ENCODE data around the gene ZNF33B.
A peak's percentile ranks its signal among the peaks of the same experiment; 100 is the strongest.
"Not testable (repeated sequence)": the region's sequence is repeated elsewhere in the genome, so short reads cannot be mapped to it uniquely, and the experiment has no call there.

ZNF33B gene

DNA sequence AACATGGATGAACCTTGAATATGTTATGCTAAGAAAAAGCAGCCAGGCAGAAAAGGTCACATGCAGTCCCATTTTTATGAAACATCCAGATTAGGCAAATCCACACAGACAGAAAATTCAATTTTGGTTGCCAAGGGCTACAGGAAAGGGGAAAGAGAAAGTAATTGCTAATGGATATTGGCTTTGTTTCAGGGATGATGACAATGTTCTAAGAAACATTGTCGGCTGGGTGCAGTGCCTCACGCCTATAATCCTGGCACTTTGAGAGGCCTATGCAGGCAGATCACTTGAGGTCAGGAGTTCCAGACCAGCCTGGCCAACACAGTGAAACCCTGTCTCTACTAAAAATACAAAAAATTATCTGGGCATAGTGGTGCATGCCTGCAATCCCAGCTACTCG, 23.0 kb downstream of the ZNF33B start:
- DNase-seq (ENCODE audit: low read depth): no peak

- no peak for DNase-seq (ENCODE audit: low read depth)
Measured at GRCh38 chr10:42609872-42610271, 28.5 kb downstream of the ZNF33B start.

GRCh38 chr10:42598249-42598873, 40.0 kb downstream of the ZNF33B start:
- no peak for DNase-seq (ENCODE audit: low read depth)

DNA sequence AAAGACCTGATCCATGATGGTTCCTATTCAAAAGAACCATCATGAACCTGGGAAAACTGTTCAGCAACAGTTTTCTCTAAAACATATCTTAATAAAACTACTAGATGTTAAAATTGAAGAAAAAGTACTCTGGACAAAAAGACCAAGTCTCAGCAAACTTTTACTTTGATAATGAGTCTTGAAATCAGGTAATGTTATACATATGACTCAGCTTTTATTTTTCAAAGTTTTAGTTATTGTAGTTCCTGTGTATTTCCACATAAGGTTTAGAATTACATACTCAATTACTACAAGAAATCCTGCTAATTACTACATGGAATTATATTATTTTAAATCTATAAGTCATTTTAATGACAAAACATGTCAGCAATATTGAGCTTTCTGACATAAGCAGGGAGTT, 42.2 kb downstream of the ZNF33B start:
- DNase-seq (ENCODE audit: low read depth): no peak

DNA sequence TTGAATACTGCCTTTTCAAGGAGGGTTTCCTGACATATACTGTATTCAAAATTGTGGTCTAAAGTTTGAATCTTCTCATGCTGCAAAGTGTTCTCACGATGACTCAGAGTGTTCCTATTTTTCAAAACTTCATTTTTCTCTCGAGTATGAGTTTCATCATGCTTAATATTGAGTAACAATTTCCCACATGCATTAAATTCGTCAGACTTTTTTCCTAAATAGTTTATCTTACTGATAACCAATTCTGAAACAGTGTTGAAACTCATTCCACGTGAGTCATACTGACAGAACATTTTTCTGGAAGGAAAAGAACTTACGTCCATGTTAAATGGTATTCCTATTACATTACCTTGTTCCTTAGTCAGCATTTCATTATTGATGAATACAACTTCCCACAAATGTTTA, 44.1 kb downstream of the ZNF33B start:
- DNase-seq (ENCODE audit: low read depth): peak; percentile 48

DNA sequence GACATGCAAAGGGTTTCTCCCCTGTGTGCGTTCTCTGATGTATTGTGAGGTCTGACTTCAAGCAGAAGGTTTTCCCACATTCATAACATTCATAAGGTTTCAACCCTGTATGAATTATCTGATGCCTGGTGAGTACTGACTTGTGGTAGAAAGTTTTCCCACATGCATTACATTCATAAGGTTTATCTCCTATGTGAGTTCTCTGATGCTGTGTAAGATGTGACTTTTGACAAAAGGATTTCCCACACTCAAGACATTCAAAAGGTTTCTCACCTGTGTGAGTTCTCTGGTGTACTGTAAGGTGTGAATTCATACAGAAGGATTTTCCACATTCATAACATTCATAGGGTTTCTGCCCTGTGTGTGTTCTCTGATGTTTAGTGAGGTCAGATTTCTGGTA, 45.1 kb downstream of the ZNF33B start:
- no peak for DNase-seq (ENCODE audit: low read depth)

DNA sequence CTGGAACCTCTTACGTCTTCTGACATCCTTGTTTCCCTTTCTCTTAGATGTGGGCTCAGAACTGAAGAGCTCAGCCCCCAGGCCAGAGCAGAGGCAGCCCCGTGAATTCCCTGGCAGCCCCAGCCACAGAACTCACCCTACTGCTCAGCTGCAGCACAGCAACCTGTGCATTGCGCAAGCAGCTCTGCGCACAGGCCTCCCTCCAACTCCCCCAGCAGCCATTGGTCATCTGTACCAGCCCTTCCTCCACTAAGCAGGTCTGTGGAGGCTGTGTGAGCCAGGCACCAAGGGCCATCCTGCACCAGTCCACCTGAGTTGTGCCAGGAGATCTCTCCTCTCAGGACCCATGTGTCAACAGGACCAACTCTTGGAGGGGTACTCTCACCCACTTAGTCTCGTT, 54.5 kb downstream of the ZNF33B start:
- DNase-seq (ENCODE audit: low read depth): no peak

- DNase-seq (ENCODE audit: low read depth): no peak
Measured at GRCh38 chr10:42578019-42578418, 60.4 kb downstream of the ZNF33B start.

DNA sequence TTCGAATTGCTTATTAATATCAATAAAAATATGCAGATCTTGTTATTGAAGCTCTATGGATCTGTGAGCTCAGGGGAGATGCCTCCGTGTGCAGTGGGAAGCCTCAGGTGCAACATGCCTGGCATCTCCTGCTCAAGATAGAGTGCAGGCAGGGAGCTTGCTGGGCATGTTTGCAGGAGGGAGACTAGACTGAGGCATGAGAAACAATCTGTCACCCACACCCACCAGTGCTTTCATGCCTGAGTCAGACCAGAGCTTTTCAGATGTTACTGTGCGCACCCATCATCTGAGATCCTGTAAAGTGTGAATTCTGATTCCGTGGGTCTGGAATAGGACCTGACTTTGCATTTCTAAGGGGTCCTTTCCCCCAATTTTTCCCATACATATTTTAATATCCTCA, 62.0 kb downstream of the ZNF33B start:
- DNase-seq (ENCODE audit: low read depth): no peak

DNA sequence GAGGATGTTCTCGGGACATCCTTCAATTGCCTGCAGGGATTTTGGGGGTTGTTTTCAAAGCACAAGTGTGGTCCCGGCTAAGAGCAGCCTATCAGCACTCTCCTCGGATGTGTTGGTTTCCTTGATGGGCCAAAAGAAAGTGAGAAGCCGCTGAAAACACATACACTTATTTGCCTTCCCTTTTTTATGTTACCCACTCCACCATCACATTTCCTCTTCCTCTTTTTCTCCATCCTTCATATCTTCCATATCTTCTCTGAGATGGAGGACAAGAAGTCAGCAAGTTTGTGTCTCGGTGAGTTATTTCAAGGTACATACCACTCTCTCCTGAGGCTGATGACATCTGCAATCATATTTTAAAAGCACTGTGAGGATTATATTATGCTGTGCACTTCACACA, 64.0 kb downstream of the ZNF33B start:
- no peak for DNase-seq (ENCODE audit: low read depth)

GRCh38 chr10:42556931-42557330, 81.4 kb downstream of the ZNF33B start:
- DNase-seq (ENCODE audit: low read depth): no peak

DNA sequence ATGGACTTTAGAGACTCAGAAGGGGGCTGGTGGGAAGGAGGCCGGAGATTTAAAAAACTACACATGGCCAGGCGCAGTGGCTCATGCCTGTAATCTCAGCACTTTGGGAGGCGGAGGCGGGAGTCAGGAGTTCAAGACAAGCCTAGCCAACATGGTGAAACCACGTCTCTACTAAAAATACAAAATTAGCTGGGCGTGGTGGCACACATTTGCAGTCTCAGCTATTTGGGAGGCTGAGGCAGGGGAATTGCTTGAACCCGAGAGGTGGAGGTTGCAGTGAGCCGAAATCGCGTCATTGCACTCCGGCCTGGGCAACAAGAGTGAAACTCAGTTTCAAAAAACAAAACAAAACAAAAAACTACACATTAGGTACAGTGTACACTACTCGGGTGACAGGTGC, 84.8 kb downstream of the ZNF33B start:
- not testable (repeated sequence) for DNase-seq (ENCODE audit: low read depth)

- DNase-seq (ENCODE audit: low read depth): no peak
Measured at GRCh38 chr10:42553064-42553407, 85.3 kb downstream of the ZNF33B start.

GRCh38 chr10:42552188-42553063, 85.9 kb downstream of the ZNF33B start:
- peak; percentile 92 for DNase-seq (ENCODE audit: low read depth)

DNA sequence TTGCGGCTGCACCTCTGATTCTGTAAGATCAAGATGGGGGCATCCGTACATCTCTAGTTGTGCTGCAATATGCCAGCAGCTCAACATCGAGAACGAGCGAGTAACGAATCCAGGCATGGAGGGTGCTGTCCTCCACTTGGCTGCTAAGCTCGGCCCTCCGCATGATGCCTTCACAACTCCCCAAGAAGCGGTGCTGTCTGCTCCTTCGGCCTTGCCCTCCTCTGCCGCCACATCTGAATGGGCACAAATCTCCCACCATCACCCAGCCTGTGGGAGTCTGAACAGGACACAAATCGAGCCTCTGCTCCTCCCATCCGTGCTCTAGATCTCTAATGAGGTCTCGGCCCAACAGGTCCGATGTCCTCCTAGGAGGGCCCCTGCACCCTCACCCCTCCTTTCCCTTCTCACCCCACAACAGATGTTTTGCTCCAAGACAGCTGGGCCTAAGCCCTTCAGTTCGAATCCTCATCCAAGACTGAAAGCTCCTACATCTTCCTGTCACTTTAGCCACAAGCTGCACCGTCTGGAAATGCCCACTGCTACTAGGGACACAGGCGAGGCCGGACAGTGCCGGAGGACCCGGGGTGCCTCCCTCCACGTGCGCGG, 86.7 kb downstream of the ZNF33B start:
- DNase-seq (ENCODE audit: low read depth): no peak

DNA sequence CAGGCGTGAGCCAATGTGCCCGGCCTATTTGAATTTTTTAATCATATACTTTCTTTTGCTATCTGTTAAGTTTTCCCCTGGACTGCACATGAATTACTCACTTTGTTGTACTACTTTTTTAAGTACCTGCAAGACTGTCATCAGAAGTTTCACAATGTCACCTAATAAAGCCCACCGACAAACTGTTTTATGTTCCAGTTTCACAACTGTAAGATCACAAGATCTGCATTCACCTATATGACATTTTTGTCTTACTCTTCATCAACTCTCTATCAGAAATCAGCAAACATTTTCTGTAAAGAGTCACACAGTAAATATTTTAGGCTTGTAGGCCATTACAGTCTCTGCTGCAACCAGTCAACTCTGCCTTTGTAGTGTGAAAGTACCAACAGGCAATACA, 88.5 kb downstream of the ZNF33B start:
- DNase-seq (ENCODE audit: low read depth): no peak

DNA sequence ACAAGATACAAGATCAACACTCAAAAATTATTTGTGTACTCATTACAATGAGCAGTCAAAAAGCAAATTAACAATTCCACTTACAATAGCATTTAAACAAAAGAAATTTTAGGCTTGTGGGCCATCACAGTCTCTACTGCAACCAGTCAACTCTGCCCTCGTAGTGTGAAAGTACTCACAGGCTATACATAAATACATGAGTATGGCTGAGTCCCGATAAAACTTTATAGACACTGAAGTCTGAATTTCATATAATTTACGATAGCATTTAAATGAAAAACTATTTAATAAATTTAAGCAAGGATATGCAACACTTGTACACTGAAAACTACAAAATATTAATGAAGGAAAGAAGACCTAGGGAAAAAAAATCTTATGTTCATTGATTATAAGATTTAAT, 90.1 kb downstream of the ZNF33B start:
- DNase-seq (ENCODE audit: low read depth): no peak

DNA sequence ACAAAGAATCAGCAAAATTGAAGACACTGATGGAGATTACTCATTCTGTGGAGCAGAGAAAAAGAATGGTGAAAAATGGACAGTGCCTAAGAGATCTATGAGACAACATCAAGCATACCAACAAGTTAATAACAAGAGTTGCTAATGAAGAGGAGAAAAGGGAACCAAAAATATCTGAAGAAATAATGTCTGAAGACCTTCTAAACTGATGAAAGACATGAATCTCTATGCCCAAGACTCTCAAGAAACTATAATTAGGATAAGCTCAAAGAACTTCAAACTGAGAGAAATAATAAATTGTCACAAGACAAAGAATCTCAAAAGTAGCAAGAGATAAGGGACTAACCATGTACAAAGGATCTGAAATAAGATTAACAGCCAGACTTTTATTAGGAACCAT, 93.4 kb downstream of the ZNF33B start:
- no peak for DNase-seq (ENCODE audit: low read depth)

DNA sequence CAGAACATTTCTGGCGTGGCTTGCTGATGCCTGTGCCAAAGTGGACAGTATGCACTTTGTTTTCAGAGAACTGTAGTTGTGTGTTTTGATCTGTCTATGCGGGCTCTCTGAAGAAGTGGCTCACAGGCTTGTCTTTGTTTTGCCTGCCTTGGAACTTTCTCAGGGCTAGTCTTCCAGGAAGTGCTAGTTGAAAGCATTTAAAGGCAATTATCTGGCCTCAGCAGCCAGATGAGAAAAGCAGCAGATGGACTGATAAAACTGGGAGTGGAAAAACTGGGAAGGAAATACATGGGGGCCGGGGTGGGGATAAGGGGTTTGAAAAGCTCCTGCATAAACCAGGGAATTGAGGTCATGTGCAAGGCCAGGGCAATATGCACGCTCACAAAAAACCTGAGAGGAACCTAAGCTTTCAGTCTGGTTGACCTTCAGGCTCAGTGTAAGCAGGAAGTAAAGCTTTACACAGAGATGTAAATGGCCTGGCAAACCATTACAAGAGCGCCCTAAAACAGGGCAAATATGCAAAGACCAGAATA, 94.5 kb downstream of the ZNF33B start:
- no peak for DNase-seq (ENCODE audit: low read depth)

Measured in non-pigmented ciliary epithelial cell (primary cell).